HG03103 (cell line): Measurements from ENCODE around the gene IKZF2.

Source experiments
- ATAC-seq: cut with Tn5 transposase; IDR thresholded peaks from one replicate; pipeline ENCODE4 v1.9.1; 2021; ENCODE audit warnings: low read depth; ENCODE audit not compliant: unreplicated experiment

The IKZF2 gene

GRCh38 chr2:213010106-213010779 is 141.2 kb downstream of the IKZF2 start:
- ATAC-seq = peak; percentile 53

DNA sequence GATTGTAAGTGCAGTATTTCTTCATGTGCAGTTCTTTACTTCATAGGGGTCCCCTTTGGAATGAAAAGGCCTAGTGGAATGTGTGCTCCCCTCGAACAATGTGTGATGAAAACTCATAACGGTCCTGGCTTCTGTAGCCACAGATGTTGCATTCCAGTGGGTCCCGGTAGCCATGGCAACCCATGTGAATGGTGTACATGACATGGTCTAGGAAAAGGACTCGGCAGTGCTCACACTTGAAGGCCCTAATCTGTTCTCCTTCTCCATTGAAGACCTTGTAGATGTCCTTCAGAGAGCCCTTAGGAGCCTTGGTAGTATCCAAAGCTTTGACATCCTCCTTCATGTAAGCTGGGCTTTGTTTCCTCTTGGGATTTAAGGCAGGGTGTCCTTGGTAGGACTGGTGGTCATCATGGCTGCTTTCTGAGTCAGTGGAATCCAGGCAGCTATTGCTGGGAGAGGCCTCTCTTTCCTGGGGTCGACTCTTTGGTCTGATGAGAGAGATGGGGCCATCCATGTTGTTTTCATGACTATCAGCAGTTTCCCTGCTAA is 144.0 kb downstream of the IKZF2 start:
- no peak for ATAC-seq

DNA sequence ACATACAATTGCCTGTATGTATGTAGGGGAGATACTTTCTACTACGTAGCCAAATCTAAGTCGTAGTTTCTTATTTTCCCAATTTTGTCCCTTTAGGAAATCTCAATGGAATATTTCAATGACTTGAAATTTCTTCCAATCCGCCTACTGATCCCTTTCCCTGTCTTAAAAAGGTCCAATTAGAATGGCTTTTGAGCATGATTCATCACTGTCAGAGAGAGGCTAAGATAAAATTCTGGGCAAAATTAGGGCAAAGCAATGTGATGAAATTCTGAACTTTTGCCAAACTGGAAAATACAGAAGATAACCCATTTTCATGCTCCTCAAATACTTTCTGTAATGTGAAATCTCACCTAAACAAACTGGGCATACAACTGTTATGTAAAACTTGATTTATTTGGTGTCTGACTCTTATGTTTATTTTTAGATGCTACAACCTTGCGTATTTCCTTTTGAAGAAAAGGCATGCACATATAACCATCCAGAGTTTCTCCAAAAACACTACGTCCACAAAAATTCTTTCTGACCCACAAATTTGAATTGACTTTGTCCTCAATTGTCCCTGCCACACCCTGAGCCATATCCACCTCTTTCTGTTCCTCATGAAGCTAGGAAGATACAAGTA is 147.1 kb downstream of the IKZF2 start:
- no peak for ATAC-seq

DNA sequence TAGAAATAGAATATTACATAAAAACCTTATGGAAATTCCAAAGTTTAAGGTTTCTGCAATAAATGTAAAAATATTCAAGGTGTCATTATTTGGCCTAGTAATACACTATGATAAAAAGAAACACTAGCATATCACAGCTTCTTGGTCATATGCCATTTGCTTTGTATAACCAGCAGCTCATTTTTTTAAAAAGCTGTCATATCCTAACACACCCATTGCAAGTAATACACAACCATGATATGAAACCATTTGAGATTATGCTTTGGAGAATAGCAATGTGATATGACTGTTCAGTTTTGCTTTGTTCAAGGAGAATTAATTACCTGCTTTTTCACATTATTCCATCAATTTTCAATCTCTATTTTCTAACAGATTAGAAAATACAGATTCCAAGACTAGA is 149.0 kb downstream of the IKZF2 start:
- ATAC-seq = peak; percentile 39

DNA sequence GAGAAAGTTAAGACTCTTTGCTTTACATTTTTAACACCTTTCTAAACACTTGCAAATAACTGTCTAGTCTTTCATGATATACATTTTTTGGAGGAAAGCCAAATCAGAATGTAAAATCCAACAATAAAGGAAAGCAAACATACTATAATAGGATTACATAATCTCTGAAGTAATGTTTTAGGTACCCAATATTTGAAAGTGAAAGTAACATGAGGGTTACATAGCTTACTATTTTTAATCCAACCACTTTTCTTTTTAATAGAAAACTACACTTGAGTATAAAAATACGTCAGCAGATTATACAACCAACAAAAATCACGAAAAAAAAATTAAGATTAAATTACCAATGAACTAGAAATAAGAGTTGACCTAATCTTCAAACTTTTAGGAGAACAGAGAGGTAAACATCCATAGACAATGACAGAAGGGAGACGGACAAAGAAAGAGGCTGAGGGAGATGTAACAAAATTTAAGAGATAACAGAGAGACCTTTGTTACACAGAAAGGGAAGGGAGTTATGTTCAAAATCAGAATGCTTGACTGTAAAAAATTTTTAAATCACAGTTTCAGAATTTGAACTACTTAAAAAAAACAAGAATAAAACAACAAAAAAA is 150.0 kb downstream of the IKZF2 start:
- no peak for ATAC-seq

DNA sequence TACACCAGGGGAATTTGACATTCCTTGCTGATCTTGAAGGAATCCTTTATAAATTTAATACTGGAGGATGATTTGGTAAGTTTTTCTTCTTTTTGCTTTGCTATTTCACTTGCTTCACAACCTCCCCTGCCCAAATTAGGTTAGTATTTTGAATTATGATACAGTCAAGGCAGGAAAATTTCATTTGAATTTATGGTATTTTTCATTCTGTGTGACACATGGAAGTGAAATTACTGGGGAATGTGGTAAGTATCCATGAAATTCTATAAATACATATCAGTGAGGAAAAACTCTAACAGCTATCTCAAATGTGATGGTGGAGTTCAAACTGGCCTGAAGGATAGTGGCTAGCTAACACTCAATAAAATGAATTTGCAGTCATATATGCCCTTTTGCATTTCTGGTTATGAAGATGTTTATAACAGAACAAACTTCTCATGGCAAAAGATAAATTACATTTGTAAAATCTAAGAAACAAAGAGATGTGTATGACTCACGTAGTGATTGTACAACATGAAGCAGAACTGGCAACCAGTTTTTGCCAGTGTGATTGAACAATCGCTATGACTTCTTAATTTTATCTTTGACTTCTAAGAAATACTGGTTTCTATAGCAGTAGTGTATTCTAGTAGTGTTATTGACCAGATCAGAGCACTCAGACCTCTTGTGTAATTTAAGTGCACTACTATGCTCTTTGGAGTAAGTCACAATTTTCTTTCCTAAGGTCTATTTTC is 152.6 kb downstream of the IKZF2 start:
- no peak for ATAC-seq

DNA sequence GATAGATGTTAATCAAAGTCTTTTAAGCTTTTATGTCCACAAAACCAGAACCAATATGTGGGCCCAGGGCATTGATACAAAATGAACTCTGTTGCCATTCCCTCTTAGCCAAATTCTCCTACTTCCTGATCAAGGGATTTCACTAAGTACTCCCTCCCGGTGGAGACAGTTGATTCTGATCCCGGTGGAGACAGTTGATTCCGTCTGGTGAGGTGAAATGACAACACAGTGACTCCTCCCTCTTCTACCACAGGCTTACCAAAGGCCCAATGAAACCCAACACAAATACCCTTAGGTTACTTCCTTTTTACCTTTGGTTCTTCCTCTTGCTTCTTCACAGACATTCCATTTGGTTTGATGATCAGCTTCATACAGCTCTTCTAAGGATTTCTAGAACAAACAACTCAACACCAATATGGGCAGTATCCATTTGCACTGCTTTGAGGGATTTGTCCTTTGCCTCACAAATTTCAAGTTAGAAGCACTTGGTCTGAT is 153.8 kb downstream of the IKZF2 start:
- ATAC-seq = no peak

DNA sequence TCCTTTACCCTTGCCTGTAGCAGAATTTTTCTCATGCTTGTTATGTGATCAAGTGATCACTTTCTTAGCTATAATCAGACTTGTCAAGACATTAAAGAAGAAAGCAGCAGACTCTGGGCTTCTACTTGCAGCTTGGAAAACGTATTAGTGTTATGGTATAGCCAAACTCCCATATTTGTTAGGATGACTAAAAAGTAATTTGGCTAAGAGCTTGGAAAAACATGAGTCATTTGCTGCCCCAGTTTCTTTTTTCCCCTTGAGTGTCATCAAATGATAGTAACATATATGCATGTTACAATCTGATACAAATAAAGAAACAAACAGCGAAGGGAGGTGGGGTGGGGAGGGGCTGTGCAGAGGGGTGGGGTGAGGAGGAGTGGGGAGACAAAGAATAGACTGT is 155.5 kb downstream of the IKZF2 start:
- no peak for ATAC-seq

DNA sequence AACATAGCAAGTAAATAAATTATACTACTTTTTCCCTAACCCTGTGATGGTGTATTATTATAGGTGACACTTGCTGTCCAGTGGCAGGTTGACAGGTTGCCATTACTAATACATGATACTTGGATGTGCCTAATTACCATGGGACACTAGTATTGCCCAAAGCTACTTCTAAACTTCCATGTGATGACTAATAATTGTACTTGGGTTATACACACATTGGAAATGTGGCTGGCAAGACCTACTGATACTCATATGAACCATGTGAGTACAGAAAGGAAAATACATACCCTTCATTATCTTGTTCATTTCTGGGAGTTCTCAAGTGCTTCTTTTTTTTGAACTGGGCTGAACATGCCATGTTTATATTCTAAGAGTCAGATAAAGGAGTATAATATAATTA is 156.4 kb downstream of the IKZF2 start:
- ATAC-seq = no peak

DNA sequence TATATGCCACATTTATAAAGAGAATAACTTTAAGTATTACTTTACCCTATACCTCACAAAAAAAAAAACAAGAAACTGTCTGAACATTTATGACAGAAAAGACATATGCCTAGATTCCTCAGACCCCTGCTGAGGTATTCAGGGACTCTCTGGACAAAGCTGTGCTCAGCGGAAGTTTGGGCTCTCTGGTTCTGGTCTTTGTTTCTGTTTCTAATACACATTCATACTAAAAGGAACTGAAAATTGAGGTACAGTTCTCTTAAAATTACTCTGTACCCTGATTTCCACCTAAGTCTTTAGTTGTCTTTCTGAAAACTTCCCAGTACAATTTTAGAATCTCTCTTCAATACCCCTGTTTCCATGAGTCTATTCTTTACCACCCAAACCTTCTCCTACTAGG is 160.3 kb downstream of the IKZF2 start:
- no peak for ATAC-seq

DNA sequence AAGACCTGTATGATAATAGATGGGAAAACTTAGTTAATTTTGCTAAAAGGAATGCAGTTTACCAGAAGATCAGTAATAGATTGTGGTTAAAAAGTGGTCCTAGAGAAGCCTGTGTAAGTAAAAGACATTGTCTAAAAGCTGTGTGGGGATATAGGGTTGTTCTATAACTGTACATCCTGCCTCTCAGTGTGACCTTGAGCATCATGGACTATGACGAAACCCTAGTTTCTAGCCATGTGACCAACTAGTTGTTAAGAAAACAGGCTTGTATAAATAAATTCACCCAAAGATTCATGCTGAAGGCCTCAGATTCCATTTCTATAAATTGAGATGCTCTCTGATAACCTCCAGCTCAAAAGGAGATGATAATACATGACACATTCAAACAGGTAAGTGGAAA is 160.7 kb downstream of the IKZF2 start:
- ATAC-seq = no peak

DNA sequence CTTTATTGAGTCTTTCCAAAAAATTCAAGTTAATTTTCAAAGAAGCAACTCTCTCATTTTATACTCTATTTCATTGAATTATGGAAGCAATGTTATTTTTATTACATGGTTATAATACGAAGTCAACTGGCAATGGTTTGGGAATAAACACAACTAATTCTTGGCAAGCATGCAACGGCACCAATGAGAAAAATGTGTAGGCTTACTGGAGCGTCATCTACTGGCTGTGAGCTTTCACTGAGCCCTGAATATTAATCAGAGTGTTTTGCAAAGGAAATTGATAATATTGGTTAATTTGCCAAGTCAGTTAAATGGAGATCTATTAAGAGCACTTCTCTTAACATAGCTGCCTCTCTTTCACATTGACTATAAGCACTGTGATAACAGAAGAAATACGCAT is 163.9 kb downstream of the IKZF2 start:
- no peak for ATAC-seq

- ATAC-seq = no peak
These were observed 167.3 kb downstream of the IKZF2 start for GRCh38 chr2:212984129-212984528.

DNA sequence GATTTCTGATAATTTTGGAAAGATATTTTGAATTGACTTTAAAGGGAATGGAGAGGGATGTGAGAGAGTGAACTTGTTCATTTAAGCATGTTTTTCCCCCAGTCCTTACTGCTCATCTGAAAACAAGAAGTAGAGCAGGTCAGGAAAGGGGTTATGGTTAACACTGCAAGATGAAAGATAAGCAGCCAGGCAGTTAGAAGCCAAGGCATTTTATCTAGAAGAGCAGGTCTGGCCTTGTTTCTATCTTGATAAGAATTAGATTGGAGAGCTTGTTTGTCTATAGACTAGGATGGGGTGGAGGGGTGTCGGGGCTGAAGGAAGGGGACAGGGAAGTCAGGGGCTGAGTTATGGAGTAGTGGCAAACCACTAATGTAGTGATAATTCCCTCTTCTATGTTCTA is 171.6 kb downstream of the IKZF2 start:
- ATAC-seq = no peak

DNA sequence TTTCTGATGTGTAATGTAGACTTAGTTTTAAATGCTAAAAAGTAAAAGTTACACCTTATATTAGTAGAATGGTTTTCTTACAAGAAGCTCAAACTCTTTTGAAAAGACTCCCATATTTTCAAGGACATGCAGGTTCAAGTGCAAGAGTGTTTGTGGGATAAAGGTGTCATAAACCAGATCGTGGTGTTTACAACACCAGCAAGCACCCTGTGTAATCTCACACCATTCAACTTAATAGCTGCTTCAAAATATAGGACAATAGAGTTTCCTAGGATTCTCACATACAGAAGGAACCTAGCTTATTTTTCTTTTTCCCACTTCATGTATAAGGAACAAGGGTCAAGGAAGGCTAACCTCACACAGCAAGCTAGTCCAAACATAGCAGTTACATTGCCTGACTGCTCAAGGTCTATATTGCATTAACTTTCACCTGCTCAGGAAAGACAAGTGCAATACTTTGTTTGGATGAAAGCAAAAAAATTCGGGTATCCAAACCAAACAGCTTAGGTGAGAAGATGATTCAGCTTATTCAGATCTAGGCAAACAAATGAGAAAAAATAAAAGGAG is 172.3 kb downstream of the IKZF2 start:
- no peak for ATAC-seq

DNA sequence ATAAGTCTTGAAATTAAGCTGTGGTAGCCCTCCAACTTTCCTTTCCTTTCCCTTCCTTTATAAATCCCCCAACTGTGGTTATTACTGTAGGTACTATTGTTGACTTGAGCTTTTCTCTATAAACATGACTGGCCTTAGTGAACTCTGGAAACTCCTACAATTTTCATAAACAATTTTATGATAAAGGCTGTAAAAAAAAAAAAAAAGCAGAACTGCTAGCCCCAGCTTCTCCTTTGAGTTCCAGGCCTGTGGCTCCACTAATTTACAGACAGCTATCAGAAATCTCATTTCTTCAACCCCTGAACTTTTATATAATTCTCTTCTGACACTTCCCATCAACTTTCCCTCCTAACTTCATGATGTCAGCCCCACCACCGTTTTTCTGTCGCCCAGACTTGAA is 174.3 kb downstream of the IKZF2 start:
- ATAC-seq = no peak

DNA sequence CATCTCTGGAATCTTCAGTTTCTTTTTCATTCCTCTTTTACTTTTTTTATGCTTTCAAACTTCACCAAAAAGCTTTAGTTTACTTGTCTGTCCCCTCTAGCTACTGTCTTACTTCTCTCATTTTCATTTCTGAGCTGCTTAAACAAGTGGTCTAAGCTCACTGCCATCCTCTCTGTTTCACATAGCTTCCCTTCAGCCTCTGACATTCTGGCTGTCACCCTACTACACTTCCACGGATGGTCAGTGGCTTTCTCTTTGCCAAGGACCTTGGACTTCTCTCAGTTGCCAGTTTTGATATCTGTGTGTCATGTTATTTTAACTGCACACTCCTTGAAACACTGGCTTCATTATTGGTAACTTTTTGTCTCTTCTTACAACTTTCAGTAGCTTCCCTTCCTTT is 176.1 kb downstream of the IKZF2 start:
- ATAC-seq = no peak

DNA sequence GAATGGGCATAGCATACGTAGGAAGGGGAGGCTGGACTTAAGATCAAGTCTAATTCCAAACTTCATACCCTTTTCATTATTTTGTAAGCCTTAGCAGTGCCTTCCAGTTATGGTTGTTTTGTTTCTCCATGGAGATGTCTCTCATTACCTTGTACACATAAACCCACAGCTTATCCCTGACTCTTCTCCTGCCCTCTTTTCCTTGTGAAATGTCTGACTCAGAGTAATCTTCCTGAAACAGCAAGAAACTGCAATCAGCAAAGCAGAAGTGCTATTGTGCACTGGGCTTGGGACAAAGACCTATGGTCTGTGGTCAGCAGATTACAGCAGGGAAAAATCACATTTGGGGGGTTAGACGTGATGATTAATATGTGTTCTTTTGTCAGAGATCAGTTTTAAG is 176.7 kb downstream of the IKZF2 start:
- no peak for ATAC-seq

GRCh38 chr2:212973347-212973746 is 178.1 kb downstream of the IKZF2 start:
- ATAC-seq = no peak

DNA sequence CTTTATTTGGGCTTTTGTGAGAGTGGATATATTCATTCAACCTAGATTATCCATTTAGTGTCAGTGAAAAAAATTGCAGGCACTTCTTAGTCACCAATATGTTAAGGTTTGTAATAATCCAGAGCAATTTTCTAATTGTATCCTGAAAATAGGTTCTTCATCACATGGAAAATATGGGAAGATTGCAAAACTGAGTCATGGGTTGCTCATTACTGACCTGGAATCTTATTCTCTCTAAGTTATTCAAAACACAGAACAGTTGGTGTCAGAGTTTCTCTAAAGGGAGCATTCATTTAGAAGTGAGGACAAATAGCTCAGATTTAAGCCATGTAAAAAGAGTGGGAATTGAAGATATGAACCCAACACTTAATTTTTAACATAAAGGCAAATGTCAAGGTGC is 181.3 kb downstream of the IKZF2 start:
- ATAC-seq = no peak
